OCI-LY1 (cell line): Measurements from ENCODE around the gene VSTM4.

Experiments
- H2AFZ ChIP-seq: fragments of 200-600 bp; sonication (generic), shearing (Covaris generic); 2 replicates; pipeline ENCODE4 v1.6.0; 2014; ENCODE audit warnings: antibody characterized with exemption, mild to moderate bottlenecking, low read length
- H3F3A ChIP-seq: fragments of 200-600 bp; sonication (generic), shearing (Covaris generic); 2 replicates; pipeline ENCODE4 v1.6.0; 2014; ENCODE audit warnings: mild to moderate bottlenecking, antibody characterized with exemption, low read length, moderate library complexity; ENCODE audit not compliant: insufficient read depth
- H3K27ac ChIP-seq: fragments of 200-600 bp; sonication (generic); 2 replicates; pipeline ENCODE4 v1.5.1; 2014; ENCODE audit warnings: low read length, mixed run types, mild to moderate bottlenecking, low read depth; ENCODE audit not compliant: poor library complexity, severe bottlenecking
- H3K27me3 ChIP-seq: fragments of 200-600 bp; sonication (generic); 2 replicates; pipeline ENCODE4 v1.6.0; 2014; ENCODE audit warnings: antibody characterized with exemption, mild to moderate bottlenecking, low read length, moderate library complexity; ENCODE audit not compliant: insufficient read depth
- H3K36me3 ChIP-seq: fragments of 200-600 bp; sonication (generic); 2 replicates; pipeline ENCODE4 v1.6.1; 2014; ENCODE audit warnings: mild to moderate bottlenecking, antibody characterized with exemption, low read length, moderate library complexity, mixed read lengths; ENCODE audit not compliant: insufficient read depth
- H3K4me1 ChIP-seq: fragments of 200-600 bp; sonication (generic); 2 replicates; pipeline ENCODE4 v1.5.1; 2014; ENCODE audit warnings: mild to moderate bottlenecking, low read length, moderate library complexity; ENCODE audit not compliant: insufficient read depth, severe bottlenecking
- H3K4me2 ChIP-seq: fragments of 200-600 bp; sonication (generic), shearing (Covaris generic); 2 replicates; pipeline ENCODE4 v1.6.1; 2014; ENCODE audit warnings: low read length
- H3K4me3 ChIP-seq: fragments of 200-600 bp; sonication (generic); 2 replicates; pipeline ENCODE4 v1.5.1; 2014; ENCODE audit warnings: low read length, low read depth, mild to moderate bottlenecking, mixed read lengths; ENCODE audit not compliant: poor library complexity, severe bottlenecking
- H3K79me2 ChIP-seq: fragments of 200-600 bp; shearing (Covaris generic); 2 replicates; pipeline ENCODE4 v1.6.1; 2016; ENCODE audit warnings: mixed run types, low read length, mixed read lengths; ENCODE audit not compliant: insufficient read depth
- H3K9ac ChIP-seq: fragments of 200-600 bp; sonication (generic), shearing (Covaris generic); 2 replicates; pipeline ENCODE4 v1.6.1; 2014; ENCODE audit warnings: mild to moderate bottlenecking, low read length, mixed read lengths
- H3K9me2 ChIP-seq: fragments of 200-600 bp; sonication (generic), shearing (Covaris generic); 2 replicates; pipeline ENCODE4 v1.6.1; 2014; ENCODE audit warnings: low read depth, mild to moderate bottlenecking, low read length, mixed read lengths
- H3K9me3 ChIP-seq: fragments of 200-600 bp; shearing (Covaris generic); 2 replicates; pipeline ENCODE4 v1.6.1; 2014; ENCODE audit warnings: low read length, mixed read lengths
- H4K20me1 ChIP-seq: fragments of 200-600 bp; sonication (generic), shearing (Covaris generic); 2 replicates; pipeline ENCODE4 v1.6.0; 2016; ENCODE audit warnings: mild to moderate bottlenecking, low read length; ENCODE audit not compliant: insufficient read depth
- EZH2 ChIP-seq: fragments of 200-600 bp; sonication (generic), shearing (Covaris generic); IDR thresholded peaks from 2 replicates; pipeline ENCODE4 v1.8.0; 2017; ENCODE audit warnings: borderline replicate concordance, mixed run types, mild to moderate bottlenecking, antibody characterized with exemption, low read length, moderate library complexity, mixed read lengths
- TF ChIP-seq, protein P1 (sequence below): fragments of 200-600 bp; sonication (generic), shearing (Covaris generic); IDR thresholded peaks from 2 replicates; pipeline ENCODE4 v1.5.1; 2017; ENCODE audit warnings: mild to moderate bottlenecking, antibody characterized with exemption, low read length, moderate library complexity, mixed read lengths

Gene VSTM4

DNA sequence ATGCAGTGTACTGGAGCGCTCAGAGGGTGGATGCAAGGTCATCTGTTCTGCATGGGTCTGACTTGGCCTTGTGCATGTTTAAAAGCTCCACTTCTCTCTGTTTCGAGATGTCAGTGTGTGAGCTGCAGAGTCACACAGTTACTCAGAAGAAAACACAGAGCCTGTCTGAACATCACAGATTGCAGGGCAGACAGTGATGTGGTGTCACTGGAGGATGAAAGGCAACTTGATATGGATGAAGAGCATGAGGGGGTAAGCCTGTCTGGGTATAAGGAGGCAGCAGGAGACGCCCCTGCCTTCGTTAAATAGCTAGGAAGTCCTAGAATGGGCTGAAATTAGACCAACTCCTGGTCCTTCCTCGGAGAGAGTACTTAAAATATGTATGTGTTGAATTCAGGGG is 108.2 kb downstream of the VSTM4 start:
- TF ChIP-seq, protein P1, sequence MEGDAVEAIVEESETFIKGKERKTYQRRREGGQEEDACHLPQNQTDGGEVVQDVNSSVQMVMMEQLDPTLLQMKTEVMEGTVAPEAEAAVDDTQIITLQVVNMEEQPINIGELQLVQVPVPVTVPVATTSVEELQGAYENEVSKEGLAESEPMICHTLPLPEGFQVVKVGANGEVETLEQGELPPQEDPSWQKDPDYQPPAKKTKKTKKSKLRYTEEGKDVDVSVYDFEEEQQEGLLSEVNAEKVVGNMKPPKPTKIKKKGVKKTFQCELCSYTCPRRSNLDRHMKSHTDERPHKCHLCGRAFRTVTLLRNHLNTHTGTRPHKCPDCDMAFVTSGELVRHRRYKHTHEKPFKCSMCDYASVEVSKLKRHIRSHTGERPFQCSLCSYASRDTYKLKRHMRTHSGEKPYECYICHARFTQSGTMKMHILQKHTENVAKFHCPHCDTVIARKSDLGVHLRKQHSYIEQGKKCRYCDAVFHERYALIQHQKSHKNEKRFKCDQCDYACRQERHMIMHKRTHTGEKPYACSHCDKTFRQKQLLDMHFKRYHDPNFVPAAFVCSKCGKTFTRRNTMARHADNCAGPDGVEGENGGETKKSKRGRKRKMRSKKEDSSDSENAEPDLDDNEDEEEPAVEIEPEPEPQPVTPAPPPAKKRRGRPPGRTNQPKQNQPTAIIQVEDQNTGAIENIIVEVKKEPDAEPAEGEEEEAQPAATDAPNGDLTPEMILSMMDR: no peak
- TF ChIP-seq EZH2: no peak
- Histone ChIP-seq H3K9me3 (no peaks in the 10 kb centered on the region), H3K27ac (no peak overlapping the region), H3K79me2 (no peaks in the 10 kb centered on the region), H3K9ac (no peak overlapping the region), H3K27me3 (no peaks in the 10 kb centered on the region), H3F3A (no peaks in the 10 kb centered on the region), H4K20me1 (no peaks in the 10 kb centered on the region), H2AFZ (no peak overlapping the region), H3K4me3 (no peak overlapping the region), H3K4me2 (no peak overlapping the region), H3K4me1 (no peaks in the 10 kb centered on the region), H3K9me2 (no peaks in the 10 kb centered on the region), H3K36me3 (no peaks in the 10 kb centered on the region)

DNA sequence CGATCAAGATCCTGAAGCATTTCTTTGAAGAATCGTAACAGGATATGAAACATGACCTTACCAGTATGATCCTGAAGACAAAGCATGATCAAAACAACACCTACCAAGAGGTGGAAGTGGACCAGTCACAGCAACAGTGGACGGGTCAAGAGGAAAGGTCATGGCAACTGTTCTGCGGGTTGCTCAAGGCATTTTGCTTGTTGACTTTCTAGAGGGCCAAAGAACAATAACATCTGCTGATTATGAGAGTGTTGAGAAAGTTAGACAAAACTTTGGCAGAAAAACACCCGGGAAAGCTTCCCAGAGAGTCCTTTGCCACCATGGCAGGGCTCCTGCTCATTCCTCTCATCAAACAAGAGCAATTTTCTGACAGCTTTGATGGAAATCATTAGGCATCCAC is 110.1 kb downstream of the VSTM4 start:
- Histone ChIP-seq H3F3A (no peaks in the 10 kb centered on the region), H3K9me2 (no peaks in the 10 kb centered on the region), H3K36me3 (no peaks in the 10 kb centered on the region), H3K4me1 (no peaks in the 10 kb centered on the region), H3K4me2 (no peak overlapping the region), H4K20me1 (no peaks in the 10 kb centered on the region), H3K79me2 (no peaks in the 10 kb centered on the region), H3K4me3 (no peak overlapping the region), H3K9ac (no peak overlapping the region), H3K27ac (no peak overlapping the region), H2AFZ (no peak overlapping the region), H3K27me3 (no peaks in the 10 kb centered on the region), H3K9me3 (no peaks in the 10 kb centered on the region)
- no peak for TF ChIP-seq EZH2
- TF ChIP-seq, protein P1: no peak

- no peaks in the 10 kb centered on the region for H3K4me1 ChIP-seq
- no peaks in the 10 kb centered on the region for H3K9me2 ChIP-seq
- no peak overlapping the region for H3K9ac ChIP-seq
- no peaks in the 10 kb centered on the region for H3K9me3 ChIP-seq
- H3K4me3 ChIP-seq: no peak overlapping the region
- H3K27me3 ChIP-seq: no peaks in the 10 kb centered on the region
- no peak overlapping the region for H3K27ac ChIP-seq
- no peaks in the 10 kb centered on the region for H3K36me3 ChIP-seq
- H3F3A ChIP-seq: no peaks in the 10 kb centered on the region
- no peak overlapping the region for H3K4me2 ChIP-seq
- no peaks in the 10 kb centered on the region for H3K79me2 ChIP-seq
- no peaks in the 10 kb centered on the region for H4K20me1 ChIP-seq
- TF ChIP-seq, protein P1: no peak
- TF ChIP-seq EZH2: no peak
- no peak overlapping the region for H2AFZ ChIP-seq
Observed at GRCh38 chr10:49001870-49002672, 113.3 kb downstream of the VSTM4 start.
